Endometrium (tissue), 2 donors: Measurements from ENCODE around the gene SMIM10L2A.
"Not testable (repeated sequence)": the region's sequence is repeated elsewhere in the genome, so short reads cannot be mapped to it uniquely, and the experiment has no call there.

ENCODE experiments used
- FAIRE-seq: peaks from 2 replicates; lab custom pipeline; 2012; peaks lifted over from hg19 to GRCh38; lab: Jason Lieb, UNC
- donor health status: control.
- donor health status: control.

Gene SMIM10L2A

GRCh38 chrX:135454816-135455215 lies 33.1 kb downstream of the SMIM10L2A start:
- no peak for FAIRE-seq

GRCh38 chrX:135461756-135462155 lies 40.0 kb downstream of the SMIM10L2A start:
- FAIRE-seq: not testable (repeated sequence)

- FAIRE-seq: no peak
Observed at GRCh38 chrX:135463937-135464336, 42.2 kb downstream of the SMIM10L2A start.

GRCh38 chrX:135476378-135476777 lies 54.6 kb downstream of the SMIM10L2A start:
- FAIRE-seq: no peak

- no peak for FAIRE-seq
Observed at GRCh38 chrX:135477576-135477975, 55.8 kb downstream of the SMIM10L2A start.
